Measurements from ENCODE around the gene PEX5L.
"Not testable (repeated sequence)": the region's sequence is repeated elsewhere in the genome, so short reads cannot be mapped to it uniquely, and the experiment has no call there.

The PEX5L gene

GRCh38 chr3:180036671-180037455 lies at the start of gene PEX5L:
PEX5L (minus strand) TSS chr3:180036937; CDS start chr3:180036599, 338 bp downstream.
- no peak for DNase-seq (ENCODE audit: low read depth in 1 of 2, low spot score in 1 of 2)

DNA sequence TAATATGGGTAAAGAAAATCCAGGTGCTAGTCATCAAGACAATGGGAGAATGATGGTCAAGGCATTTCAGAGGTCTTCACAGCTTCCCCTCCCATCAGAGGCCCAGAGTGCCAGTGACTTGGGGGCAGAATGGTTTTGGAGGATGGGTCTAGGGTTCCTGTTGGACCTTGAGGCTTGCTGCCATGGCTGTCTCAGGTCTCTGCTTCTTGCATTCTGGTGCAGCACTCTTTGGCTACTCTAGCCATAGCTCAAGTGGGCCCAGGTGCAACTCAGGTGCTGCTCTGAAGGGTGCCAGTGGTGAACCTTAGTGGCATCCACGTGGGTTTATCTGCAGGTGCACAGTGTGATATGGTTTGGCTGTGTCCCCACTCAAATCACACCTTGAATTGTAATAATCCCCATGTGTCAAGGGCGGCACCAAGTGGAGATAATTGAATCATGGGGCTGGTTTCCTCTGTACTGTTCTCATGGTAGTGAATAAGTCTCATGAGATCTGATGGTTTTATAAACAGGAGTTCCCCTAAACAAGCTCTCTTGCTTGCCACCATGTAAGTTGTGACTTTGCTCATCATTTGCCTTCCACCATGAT lies 48.5 kb upstream of the PEX5L start:
- no peak for DNase-seq (ENCODE audit: low read depth in 1 of 2, low spot score in 1 of 2)

- no peak for DNase-seq (ENCODE audit: low read depth in 1 of 2, low spot score in 1 of 2)
These were observed 46.0 kb upstream of the PEX5L start for GRCh38 chr3:180082699-180083098.

- no peak for DNase-seq (ENCODE audit: low read depth in 1 of 2, low spot score in 1 of 2)
These were observed 41.9 kb upstream of the PEX5L start for GRCh38 chr3:180078592-180078991.

- DNase-seq (ENCODE audit: low read depth in 1 of 2, low spot score in 1 of 2), result no peak
These were observed 36.8 kb upstream of the PEX5L start for GRCh38 chr3:180073561-180073960.

GRCh38 chr3:180072786-180073185 lies 36.0 kb upstream of the PEX5L start:
- no peak for DNase-seq (ENCODE audit: low read depth in 1 of 2, low spot score in 1 of 2)

GRCh38 chr3:180070925-180071324 lies 34.2 kb upstream of the PEX5L start:
- no peak for DNase-seq (ENCODE audit: low read depth in 1 of 2, low spot score in 1 of 2)

GRCh38 chr3:180068023-180068422 lies 31.3 kb upstream of the PEX5L start:
- DNase-seq (ENCODE audit: low read depth in 1 of 2, low spot score in 1 of 2), result no peak

GRCh38 chr3:180066598-180066997 lies 29.9 kb upstream of the PEX5L start:
- DNase-seq (ENCODE audit: low read depth in 1 of 2, low spot score in 1 of 2), result no peak

DNA sequence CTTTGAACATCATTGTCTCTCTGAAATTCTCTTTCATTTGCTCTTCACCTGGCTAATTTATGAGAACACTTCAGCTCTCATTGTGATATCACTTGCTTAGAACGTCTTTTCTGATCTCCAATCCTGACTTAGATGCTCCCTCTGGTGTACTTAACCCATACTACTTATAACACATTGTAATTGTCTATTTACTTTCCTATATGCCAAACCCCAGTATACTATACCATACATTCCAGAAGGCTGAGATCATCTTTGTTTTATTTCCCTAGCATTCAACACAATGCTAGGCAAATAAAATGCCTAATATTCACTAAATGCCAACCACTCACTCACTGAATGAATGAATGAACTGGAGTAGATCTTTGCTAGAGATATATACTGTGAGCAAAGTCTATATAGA lies 27.0 kb upstream of the PEX5L start:
- DNase-seq (ENCODE audit: low read depth in 1 of 2, low spot score in 1 of 2), result no peak

DNA sequence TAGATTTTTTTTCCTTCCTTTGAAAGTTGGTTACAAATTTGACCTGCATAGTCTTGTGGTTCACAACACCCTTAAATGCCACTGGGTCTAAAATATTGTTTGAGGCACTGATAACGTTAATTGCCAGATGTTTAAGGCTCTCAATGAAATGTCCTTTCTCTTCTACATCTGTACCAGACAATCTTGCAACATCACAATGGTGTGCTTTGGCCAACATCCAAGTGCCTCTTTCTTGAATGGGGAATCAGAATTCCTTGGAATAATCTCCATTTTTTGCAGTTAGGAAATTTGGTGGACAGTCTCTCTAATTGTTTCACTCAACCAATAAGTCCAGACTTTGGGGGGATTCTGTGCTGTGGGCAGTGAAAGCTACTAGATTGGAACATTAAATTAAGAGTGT lies 26.0 kb upstream of the PEX5L start:
- DNase-seq (ENCODE audit: low read depth in 1 of 2, low spot score in 1 of 2), result no peak

DNA sequence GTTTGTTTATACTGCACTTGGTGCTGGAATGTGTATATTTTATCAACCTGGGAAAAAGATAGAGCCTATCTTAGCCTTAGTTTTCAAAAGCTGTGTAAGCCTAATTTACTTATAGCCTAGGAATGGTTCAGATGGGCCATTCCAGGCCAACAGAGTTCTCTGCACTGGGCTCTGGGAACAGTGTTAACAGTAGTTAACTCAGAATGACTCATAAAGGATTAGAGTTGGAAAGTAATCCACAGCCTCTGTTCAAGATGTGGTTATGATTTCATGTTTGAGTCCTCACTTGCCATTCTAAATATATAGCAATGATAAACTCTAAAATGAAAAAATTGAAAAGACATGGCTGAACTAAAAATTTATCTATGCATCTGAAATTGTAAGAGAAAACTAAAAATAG lies 22.6 kb upstream of the PEX5L start:
- DNase-seq (ENCODE audit: low read depth in 1 of 2, low spot score in 1 of 2), result no peak

- DNase-seq (ENCODE audit: low read depth in 1 of 2, low spot score in 1 of 2), result no peak
These were observed 21.5 kb upstream of the PEX5L start for GRCh38 chr3:180058238-180058637.

DNA sequence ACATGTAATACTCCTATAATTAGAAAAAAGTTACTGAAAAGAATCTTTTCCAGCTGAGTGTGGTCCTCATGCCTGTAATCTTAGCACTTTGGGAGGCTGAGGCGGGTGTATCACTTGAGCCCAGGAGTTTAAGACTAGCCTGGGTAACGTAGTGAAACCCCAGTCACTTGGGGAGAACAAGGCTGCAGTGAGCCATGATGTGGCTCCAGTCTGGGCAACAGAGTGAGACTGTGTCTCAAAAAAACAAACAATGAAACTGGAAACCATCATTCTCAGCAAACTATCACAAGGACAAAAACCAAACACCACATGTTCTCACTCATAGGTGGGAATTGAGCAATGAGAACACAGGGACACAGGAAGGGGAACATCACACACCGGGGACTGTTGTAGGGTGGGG lies 18.9 kb upstream of the PEX5L start:
- DNase-seq (ENCODE audit: low read depth in 1 of 2, low spot score in 1 of 2), result not testable (repeated sequence)

DNA sequence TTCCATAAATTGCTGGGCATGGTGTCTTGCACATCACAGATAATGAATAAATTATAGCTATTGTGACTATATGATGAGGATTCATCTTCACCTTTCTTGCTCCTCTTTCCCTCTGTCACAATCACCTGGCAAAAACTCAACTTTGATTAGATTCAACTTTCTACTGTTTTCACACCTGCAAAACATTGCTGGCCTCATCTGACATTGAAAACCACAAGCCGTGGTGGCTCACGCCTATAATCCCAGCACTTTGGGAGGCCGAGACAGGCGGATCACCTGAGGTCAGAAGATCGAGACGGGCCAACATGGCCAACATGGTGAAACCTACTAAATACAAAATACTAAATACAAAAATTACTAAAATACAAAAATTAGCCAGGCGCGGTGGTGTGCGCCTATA lies 12.7 kb upstream of the PEX5L start:
- no peak for DNase-seq (ENCODE audit: low read depth in 1 of 2, low spot score in 1 of 2)

- no peak for DNase-seq (ENCODE audit: low read depth in 1 of 2, low spot score in 1 of 2)
These were observed 12.1 kb upstream of the PEX5L start for GRCh38 chr3:180048840-180049239.

DNA sequence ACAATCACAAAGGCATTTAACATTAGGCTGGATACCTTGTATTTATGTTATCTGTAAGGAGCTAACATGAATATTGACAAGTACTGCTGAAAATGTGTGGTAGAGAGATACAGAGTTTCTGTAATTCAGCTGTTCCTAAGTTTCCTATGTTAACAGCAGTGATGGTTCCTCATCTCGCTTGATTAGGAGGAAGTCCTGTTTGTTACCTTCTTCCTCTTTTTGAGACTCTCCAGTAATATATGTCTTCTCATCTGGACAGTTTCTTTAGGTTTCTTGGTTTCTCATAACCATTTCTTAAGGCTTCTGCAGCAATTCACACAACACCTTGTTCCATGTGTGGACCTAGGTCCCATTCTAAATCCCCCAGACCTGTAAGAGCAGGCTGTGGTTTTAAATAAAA lies 11.4 kb upstream of the PEX5L start:
- no peak for DNase-seq (ENCODE audit: low read depth in 1 of 2, low spot score in 1 of 2)

DNA sequence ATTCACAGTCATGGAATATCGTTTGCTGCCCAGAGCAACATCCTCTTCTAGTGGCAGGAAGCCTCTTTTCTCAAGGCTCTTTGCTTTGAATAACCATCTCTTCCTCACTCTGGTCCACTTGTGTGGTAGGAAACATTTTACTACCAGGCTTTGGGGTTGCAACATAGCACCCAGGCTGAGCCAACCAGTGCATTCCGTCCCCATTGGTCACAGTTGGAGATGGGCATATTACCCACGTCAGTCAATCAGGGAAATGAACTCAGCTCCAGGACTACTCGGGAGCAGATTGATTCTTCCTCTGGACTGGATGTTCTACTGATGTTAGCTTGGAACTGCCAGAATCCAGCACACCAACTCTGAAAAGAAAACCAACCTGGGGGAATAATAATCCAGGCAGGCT lies 4.2 kb upstream of the PEX5L start:
- DNase-seq (ENCODE audit: low read depth in 1 of 2, low spot score in 1 of 2), result no peak

GRCh38 chr3:180036092-180036670 lies 556 bp downstream of the PEX5L start:
- DNase-seq (ENCODE audit: low read depth in 1 of 2, low spot score in 1 of 2), result no peak

DNA sequence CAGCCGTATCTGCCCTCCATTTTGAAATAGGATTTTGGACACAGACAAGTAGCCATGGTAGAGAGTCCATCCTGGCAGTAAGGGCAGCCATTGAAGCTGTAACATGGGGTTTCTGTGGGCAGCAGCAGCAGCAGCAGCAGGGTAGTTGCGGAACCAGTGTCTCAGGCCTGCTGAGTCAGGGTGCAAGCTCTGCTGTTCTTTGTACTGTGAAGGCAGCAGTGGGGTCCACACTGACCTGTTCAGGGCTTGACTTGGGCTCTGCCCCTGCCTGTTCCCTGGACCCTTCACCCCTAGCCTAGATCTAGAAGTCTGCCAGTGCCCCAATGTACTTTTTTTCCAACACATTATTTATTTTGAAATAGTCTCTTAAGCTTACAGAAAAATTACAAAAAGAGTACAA lies 9.7 kb downstream of the PEX5L start:
- DNase-seq (ENCODE audit: low read depth in 1 of 2, low spot score in 1 of 2), result no peak

DNA sequence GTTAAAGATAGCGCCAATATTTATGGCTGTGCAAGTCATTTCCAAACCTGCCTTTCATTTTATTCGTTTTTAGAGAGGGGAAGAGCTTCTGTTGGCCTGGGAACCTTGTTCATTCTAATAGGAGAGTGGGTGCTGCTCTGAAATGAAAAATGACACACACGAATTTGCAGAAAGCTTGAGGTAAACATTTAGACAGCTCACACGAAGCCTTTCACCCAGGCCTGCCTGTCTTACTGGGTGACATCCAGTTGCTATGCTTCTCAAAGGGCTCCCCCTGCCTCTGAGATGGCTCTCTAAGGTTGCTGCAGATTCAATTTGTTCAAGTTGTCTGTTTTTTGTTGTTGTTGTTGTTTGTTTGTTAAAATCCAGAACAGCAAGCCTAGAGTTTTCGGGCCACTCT lies 18.2 kb downstream of the PEX5L start:
- no peak for DNase-seq (ENCODE audit: low read depth in 1 of 2, low spot score in 1 of 2)

DNA sequence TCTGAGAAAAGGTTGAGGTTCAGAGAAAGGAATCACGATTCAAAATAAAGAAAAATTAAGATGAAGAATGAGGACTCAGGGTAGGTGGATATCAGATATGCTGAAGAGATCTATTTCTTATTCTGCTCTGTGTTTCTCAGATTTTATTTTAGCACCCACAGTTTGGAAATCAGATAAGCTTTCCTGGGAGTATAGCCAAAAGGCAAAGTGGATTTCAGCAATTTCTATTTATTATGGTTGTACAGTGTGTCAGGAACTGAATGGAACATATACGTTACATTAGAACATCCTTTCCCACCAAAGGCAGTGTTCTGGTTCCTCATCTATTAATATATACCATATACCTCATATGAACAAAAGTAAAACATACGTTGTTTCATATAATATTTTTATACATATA lies 18.9 kb downstream of the PEX5L start:
- no peak for DNase-seq (ENCODE audit: low read depth in 1 of 2, low spot score in 1 of 2)

DNA sequence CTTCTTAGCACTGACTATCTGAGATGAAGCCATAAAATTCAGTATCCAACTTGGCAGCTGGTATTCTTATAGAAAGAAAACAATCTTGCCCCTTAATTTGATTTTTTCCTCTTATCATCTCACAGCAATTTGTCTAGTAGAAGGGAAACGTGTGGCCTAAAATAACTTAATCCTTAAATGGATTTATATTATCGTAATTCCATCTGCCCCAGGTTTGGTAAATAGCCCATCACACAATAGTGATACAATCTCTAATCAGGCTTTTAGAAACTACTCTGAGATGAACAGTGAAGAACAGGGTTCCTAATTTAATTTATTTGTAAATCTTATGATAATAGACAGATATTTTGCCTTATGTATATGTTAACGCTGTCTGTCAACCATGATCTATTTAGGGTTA lies 24.8 kb downstream of the PEX5L start:
- DNase-seq (ENCODE audit: low read depth in 1 of 2, low spot score in 1 of 2), result no peak

Measured in activated T-helper 1 cell treated with anti-CD3 and anti-CD28 coated beads, Interleukin-2, amount 50 U/mL, for 16 hours (primary cell).